ENCODE data around the gene ZNF341.

The ZNF341 gene

GRCh38 chr20:33827634-33828325 lies 96.0 kb downstream of the ZNF341 start:
- no peak for DNase-seq

- no peak for DNase-seq
Measured at GRCh38 chr20:33828326-33828844, 96.6 kb downstream of the ZNF341 start.

- no peak for DNase-seq
Measured at GRCh38 chr20:33828967-33829560, 97.3 kb downstream of the ZNF341 start.

- DNase-seq: no peak
Measured at GRCh38 chr20:33829636-33830035, 97.8 kb downstream of the ZNF341 start.

GRCh38 chr20:33830371-33830770 lies 98.6 kb downstream of the ZNF341 start:
- DNase-seq: no peak

GRCh38 chr20:33832103-33832804 lies 100.5 kb downstream of the ZNF341 start:
- no peak for DNase-seq

GRCh38 chr20:33833333-33833732 lies 101.5 kb downstream of the ZNF341 start:
- DNase-seq: no peak

- DNase-seq: no peak
Measured at GRCh38 chr20:33835615-33836172, 103.9 kb downstream of the ZNF341 start.

GRCh38 chr20:33836277-33836676 lies 104.5 kb downstream of the ZNF341 start:
- no peak for DNase-seq

GRCh38 chr20:33837096-33837830 lies 105.5 kb downstream of the ZNF341 start:
- no peak for DNase-seq

- DNase-seq: no peak
Measured at GRCh38 chr20:33838035-33838864, 106.5 kb downstream of the ZNF341 start.

GRCh38 chr20:33839591-33839990 lies 107.8 kb downstream of the ZNF341 start:
- peak in 1 of 2 experiments; percentile 21 for DNase-seq

- no peak for DNase-seq
Measured at GRCh38 chr20:33840160-33840559, 108.4 kb downstream of the ZNF341 start.

GRCh38 chr20:33840759-33841435 lies 109.1 kb downstream of the ZNF341 start:
- DNase-seq: peak in 1 of 2 experiments; percentile 38

GRCh38 chr20:33841436-33841799 lies 109.6 kb downstream of the ZNF341 start:
- no peak for DNase-seq

Measured in NCI-H2081 (cell line).